ENCODE data around the gene POLR1D.

The POLR1D gene

DNA sequence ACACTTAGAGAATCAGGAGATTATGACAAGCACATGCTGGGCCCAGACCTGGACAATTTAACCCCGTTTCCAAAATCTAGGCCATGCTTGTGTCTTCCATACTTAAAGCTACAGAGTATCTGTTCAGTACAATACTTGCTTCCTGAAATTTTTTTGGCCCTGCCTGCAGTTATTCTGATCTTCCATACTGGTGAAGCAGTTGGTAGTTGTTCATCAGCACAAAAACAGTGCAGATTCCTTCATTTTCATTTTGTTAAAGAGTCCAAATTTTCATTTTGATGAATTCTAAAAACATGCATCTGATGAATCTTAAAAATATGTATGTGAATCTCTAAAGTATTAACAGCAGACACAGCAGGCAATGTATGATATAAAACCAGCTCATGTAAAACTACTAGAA is 49.2 kb downstream of the POLR1D start:
- DNase-seq (ENCODE audit: extremely low read depth in 1 of 2, low read depth in 1 of 2) = no peak

DNA sequence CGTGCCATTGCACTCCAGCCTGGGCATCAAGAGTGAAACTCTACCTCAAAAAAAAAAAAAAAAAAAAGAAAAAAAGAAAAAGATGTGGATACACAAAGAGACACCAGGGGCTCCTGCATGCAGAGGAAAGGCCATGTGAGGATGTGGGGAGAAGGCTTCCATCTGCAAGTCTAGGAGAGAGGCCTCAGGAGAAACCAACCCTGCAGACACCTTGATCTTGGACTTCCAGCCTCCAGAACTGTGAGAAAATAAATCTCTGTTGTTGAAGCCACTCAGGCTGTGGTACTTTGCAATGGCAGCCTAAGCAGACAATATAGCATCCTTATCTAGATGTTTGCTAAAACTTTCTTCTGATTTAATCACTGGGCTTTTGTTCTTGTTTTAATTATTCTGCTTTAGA is 50.3 kb downstream of the POLR1D start:
- no peak for DNase-seq (ENCODE audit: extremely low read depth in 1 of 2, low read depth in 1 of 2)

Data from stimulated activated CD8-positive, alpha-beta memory T cell treated with anti-CD3 and anti-CD28 coated beads, Interleukin-7, amount 100 ng/mL, for 48 hours (primary cell).